GM21515 (cell line): Measurements from ENCODE around the gene DCX.
"Not testable (repeated sequence)": the region's sequence is repeated elsewhere in the genome, so short reads cannot be mapped to it uniquely, and the experiment has no call there.

Source experiments
- ATAC-seq: cut with Tn5 transposase; IDR thresholded peaks from one replicate; pipeline ENCODE4 v1.9.1; 2021; ENCODE audit not compliant: unreplicated experiment

The DCX gene

DNA sequence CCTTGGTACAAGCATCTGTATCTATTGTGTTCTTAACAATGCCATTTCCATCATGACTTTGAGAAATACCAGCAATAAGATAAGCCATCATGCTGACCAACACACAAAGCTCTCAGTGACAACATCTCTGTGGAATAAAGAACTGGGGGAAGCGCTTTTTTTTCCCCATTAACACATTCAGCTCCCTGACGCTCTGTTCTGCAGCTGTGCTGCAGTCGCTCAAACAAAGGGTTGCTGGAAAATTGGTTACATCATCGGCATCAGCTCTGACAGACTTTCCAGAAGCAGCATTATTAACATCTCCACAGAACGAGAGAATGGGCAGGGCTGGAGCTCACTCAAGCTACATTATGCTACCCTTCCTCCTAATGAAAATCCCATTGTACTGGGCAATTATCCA, 39.9 kb downstream of the DCX start:
- no peak for ATAC-seq

DNA sequence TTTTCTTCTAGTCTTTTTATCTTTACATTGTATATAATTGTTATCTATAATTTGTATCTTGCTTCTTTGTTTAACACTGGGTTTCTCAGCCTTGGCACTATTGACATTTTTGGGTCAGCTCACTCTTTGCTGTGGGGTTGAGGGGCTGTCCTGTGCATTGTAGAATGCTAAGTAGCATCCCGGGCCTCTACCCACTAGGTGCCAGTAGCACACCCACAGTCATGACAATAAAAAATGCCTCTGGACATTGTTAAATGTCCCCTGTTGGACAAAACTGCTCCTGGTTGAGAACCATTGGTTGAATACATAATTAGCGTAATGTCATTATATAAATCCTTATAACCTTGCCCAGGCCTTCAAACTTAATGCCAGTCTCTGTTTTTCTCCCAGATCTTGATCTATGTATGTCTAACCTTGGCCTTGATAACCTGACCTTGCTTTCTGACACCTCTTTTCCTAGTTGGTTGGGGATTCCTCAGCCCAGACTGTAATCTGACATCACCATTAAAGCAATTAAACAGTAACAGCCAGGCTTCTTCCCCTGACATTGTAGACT, 46.1 kb downstream of the DCX start:
- no peak for ATAC-seq

DNA sequence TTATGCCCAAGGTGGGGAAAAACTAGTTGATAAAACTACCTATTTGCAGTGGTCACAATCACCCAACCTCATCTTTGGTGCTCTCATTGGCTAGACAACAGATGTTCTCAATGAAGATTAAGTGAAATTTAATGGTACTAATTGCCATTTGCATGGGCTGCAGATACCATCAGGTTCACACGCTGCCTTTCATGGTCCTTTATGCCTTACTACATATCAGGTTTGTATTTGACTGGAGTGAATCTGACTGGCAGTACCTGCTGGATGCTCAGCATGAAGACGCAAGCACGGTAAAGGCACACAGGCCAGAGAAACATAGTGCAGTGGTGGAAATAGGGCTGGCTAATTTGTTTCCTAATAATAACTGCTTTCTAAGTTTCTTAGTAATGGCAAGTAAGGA, 48.3 kb downstream of the DCX start:
- no peak for ATAC-seq

DNA sequence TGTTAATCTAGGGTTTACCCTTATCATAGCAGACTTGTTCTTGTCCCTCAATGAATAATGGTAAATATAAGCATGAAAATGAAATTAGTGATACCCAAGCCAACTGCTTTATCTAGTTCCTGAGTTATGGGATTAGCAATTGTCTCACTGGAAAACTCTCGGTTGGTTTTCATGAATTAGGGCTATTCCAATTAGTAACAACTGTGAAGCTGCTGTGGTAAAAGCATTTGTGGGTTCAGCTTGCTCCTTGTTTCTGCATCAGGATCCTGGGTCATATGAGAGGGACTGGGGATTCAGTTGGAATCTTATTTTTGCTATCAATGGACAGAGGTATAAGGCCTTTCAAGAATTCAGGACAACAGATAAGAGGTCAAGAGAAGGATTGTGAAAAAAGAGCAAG, 50.2 kb downstream of the DCX start:
- no peak for ATAC-seq

DNA sequence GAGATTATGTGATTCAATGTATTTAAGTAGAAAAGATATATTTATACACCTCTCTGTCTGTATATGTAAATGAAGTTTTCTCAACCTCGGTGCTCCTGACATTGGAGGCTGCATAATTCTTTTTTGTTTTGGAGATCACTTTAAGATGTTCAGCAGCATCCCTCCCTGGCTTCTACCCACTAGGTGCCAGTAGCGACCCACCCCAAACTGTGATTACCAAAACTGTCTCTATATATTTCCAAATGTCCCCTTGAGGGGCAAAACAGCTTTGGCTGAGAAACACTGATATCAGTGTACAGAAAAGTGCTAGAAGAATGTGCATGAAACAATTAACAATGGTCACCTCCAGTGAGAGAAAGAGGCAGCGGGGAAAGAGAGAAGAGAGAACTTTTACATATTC, 51.2 kb downstream of the DCX start:
- no peak for ATAC-seq

DNA sequence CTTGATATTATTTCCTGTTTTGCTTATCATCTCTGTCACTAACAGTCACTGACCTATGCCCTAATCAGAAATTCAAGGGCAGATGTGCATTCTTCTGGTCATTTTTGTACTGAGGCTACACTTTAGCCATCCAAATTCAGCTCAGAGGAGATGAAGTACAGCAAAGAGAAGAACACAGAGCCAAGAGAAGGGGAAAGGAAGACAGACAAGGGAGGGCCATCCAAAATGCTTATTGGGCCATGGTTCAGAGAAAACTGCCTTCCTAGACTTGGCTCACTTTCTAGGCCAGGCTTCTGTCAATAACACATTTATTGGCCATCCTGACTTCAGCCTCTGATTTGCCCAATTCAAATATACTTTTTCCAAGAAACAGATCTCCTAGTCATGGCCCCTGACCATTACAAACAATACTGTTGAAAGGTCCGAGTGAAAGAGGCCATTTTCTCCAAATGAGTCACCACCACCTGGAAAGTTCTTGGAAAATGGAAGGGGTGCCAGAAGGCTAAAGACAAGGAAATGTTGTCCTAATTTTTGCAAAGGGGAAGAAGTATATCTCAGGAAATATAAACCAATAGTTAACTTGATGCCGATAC, 56.4 kb downstream of the DCX start:
- no peak for ATAC-seq

DNA sequence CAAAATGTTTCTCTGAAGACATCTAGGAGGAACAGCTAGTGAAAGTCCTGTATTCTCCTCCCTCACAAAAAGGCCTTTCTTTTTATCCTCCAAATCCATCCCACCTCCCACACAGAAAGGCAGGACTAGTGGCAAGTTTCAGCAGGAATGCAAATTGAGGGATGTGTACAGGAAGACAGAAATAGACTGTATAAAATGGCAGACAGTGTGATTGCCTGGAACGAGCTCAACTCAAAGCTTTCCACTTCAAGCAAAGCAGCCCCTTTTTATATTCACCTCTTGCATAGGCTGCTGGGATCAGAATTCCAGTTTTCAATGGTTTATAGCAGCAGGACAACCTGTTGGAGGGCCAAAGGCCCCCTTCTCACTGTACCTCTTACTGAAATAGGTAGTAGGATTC, 57.5 kb downstream of the DCX start:
- ATAC-seq, result no peak

DNA sequence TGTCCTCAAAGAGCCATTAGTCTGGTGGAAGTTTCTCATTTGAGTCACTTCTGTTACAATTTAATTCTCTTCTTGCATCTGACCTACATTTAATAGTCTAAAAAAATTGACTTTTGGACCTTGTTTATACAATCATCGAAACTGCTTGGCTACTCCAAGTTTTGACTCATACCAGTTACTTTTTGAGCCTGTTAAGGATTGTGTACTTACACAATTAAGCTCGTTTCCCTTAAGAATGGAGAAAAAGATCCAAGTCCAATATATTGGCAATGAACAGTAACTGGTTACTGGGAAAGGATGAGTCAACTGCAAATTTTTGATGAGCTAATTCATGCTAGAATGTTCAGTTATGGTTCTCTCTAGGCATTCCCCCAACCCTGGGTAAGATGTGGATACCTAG, 58.2 kb downstream of the DCX start:
- ATAC-seq, result no peak

DNA sequence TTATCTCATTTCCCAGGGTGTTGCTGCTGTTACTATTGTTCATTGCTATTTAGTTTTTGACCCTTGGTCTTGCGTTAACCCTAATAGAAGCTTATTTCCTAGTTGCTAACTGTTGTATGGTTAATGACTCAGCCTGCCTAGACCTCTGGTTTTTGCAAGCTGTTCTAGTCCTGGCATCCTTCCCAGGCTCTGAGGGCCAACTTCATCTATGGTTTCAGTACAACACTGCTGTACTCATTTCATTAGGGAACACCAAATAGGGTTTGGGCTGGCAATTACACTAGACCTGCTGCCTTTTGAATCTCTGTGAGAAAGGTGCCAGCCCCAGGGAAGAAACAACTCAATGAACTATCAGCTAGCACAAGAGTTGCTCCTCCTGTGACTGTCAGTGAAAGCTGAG, 59.6 kb downstream of the DCX start:
- ATAC-seq, result no peak

DNA sequence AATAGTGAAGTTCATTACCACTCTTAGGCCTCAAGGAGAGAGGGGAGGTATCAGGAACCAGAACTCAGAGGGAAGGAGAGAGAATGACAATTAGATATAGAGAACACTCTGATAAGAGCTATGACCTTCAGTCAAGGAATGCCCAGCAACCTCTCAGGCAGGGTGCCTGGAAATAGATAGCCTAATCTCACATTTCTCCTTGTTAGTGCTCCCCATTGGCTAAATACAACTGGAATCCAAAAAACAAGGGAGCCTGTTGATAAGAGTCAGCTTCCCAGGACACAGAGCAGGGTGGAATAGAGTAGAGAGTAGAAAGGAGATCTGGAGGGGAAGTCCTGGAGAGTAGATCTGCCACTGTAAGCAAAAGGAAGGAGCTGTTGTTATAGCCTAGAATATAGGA, 62.1 kb downstream of the DCX start:
- no peak for ATAC-seq

DNA sequence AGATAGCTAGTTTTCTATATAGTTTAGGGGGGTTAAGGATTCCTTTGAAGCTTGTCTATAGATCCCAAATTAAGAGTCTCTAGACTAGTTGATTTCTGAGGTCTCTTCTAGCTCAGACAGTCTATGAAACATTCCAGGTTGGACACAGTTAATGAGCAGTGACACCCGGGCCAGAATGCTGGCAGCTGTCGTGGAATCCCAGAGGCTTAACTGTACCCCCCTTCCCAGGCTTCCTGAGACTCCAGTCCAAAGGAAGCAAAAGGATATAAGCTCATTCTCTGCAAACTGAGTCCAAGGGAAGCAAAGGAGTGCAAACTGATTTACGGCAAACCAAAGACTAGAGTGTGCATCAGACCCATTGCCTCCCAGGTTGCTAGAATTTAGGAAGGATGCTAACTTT, 62.9 kb downstream of the DCX start:
- ATAC-seq, result no peak

DNA sequence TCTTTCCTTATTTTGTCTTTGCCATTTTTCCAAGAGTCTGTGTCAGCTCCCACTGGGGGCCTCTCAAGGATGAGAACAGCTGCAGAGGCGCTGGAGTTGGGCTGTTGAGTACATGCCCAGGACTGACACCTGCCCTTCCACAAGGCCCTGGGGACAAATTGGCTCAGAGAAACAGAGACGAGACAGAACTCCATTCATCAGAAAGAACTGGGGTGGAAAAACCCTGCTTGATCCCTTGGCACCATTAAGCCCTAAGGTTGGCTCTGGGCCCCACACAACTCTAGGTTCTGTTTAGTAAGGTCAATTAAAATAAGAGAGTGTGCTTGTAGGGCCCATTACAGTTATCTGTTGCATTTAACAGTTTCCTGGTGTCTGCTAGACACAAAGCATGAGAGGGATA, 63.6 kb downstream of the DCX start:
- ATAC-seq, result no peak

DNA sequence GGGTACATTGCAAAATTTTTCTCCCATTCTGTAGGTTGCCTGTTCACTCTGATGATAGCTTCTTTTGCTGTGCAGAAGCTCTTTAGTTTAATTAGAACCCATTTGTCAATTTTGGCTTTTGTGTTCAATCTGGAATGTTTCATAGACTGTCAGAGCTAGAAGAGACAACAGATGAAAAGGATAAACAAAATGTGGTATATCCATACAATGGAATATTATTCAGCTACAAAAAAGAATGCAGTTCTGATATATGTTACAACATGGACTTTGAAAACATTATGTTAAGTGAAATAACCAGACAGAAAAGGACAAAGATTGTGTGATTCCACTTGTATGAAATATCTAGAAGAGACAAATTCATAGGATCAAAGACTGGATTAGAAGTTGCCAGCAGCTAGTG, 65.8 kb downstream of the DCX start:
- not testable (repeated sequence) for ATAC-seq

DNA sequence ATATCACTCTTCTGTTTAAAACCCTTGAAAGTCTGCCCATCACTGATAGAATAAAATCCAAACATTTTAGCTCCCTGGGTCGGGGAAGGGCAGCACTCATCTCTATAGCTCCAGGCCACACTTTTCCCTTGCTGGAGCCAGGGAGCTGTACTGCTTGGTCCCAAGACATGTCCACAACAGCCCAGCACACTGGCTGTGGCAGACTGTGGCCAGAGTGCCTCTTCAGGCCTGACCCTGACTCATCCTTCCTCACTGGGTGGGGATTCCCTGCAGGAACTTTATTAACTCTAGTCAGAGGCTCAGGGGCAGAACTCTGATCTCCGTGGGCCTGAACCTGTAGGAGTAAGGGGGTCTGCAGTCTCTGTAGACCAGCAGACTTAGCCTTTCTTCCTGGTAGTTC, 71.9 kb downstream of the DCX start:
- ATAC-seq, result no peak

DNA sequence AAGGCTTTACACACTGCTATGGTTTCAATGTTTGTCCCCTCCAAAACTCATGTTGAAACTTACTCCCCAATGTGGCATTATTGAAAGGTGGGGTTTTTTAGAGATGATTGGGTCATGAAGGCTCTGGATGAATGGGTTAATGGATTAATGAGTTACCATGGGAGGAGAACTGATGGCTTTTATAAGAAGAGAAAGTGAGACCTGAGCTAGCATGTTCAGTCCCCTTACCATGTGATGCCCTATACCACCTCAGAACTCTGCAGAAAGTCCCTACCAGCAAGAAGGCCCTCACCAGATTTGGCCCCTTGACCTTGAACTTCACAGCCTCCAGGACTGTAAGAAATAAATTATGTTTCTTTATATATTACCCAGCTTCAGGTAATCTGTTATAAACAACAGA, 72.8 kb downstream of the DCX start:
- no peak for ATAC-seq

DNA sequence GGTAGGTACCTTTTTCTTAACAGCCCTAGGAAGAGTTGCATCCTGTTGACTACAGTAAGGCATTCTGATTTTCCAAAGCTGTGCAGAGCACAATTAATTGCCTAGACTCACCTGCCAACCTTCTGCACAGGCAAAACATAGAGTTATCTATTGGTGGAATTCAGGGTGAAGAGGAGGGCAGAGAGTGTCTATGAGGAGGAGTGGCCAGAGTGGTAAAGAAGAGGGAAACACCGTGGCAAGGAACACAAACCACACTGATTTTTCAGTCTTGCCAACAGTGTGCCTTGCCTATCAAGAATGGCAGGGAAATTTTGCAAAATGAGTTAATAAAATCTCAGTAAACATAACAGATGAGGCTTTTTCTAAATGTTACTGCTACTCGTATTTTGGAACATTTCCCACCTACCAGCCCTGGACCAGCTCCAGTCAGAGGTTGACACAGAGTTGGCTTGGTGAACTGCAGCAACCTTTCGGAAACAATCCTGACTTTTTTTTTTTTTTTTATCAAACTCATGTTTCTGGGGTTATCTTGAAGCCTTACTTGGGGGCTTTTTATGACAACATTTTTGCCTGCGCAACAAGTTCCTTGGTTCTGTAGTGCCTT, 73.8 kb downstream of the DCX start:
- no peak for ATAC-seq

DNA sequence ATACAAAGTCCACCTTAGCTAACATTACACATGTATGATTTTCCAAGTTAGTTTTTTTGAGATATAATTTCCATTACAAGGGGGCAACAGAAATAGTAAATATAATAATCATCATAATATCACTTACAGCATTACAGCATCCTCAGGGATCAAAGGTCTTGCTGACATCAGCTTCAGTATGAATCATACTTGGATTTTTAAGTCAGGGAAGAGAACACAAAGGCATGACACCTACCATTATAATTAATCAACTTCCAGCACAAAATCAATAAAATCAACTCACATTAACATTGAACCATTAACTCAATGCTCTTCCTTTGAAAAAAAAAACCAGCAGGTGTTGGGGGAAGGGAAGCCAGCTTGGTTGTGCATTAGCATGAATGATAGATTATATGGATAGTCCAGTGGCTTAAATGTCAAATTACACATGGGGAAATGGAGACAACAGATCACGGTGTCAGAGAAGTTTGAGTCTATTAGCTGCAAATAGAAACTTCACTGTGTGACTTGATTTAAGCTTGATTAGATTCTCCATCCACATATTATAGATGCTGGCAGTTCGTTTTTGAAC, 74.8 kb downstream of the DCX start:
- ATAC-seq, result no peak

DNA sequence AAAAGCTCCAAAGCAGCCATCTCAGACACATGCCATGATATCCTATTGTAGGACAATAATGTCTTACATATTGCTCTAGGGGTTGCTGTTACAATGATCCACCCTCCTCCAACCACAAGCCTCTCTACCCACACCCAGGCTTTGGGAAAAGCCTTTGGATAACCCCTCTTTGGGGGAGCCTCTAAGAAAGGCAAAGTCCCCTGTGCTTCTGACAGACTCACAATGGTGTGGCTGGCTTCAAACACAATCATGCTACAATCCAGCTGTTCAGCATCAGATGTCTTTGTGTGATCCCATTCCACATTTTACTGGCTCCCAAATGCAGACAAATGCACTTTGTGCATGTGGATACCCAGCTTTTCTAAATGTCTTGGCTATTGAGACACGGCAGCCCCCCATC, 75.9 kb downstream of the DCX start:
- no peak for ATAC-seq

DNA sequence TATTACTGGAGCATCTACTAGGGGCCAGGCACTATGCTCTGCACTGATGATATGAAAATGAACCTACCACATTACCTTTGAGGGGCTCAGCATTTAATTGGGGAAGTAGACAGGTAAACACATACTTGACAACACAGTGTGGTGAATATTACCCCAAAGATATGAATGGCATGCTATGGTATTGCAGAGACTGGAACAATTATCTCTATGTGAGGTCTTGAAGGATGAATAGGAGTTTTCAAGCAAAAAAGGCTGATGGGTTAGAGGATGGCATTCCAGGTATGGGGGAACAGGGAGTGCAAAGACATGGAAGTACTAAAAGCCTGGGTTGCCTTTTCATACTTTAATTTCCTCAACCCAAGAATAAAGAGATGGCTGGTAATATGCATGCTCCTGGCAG, 82.6 kb downstream of the DCX start:
- ATAC-seq, result no peak

DNA sequence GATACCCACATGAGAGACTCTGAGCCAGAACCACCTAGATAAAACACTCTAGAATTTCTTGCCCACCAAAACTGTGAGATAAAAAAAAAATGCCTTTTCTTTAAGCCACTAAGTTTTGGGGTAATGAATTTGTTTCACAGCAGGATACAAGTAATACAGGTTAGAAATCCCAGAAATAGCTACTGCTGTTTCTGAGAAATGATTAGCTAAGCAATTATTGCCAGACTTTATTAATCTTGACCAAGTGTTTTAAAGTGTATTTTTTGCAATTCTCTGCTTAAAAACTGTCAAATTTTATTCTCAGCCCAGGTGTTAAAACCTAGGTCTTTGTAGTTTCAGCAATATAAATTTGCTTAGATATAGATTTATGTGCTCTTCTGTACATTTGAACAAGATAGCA, 83.1 kb downstream of the DCX start:
- ATAC-seq, result no peak

DNA sequence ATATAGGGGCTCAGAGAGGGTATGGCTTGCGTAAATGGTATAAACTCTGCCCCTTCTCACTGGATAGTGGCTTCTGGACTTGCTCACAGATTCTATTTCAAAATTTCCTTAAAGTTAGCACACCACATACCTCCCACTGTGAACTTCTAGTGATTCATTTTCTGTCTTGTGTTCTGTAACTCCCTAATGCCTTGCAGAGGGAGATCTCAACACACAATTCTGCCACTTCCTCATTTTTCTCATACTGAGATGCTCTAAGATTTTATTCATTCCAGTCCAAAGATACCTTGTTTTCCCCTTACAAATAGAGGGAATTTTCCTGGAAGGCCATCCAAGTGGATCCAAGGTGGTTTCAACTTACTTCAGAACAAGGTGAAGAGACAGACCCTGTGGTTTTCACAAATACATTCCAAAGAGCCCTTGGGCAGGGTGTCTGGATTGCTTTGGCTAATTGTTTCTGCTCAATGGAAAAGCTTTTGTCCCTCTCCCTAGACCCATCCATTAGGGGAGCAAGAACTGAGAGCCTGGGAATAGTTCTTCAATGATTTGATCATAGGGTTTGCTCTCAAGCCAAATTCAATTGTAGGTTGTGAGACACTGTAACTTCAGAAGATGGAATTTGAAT, 89.6 kb downstream of the DCX start:
- ATAC-seq, result no peak

DNA sequence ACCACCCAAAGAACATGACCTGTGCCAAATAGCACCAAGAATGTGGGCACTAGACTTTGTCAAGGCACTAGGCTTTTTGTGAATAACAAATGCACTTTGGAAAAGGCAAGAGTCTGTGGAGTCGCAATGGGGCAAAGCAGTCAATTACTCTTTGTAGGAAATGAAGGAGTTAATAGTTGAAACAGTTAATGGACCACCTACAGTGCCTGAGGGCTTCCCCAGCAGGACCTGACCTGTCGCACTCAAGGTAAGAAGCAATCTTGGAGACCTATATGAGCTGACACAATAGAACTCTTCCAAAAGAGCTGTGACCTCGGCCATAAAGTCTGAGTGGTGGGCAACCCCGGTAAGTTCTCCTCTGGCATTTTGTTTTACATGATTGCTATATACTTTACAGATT, 92.5 kb downstream of the DCX start:
- no peak for ATAC-seq
